GM18508 (cell line): ENCODE measurements around the gene METTL23.
"Not testable (repeated sequence)": the region's sequence is repeated elsewhere in the genome, so short reads cannot be mapped to it uniquely, and the experiment has no call there.

ENCODE experiments used
- ATAC-seq: cut with Tn5 transposase; IDR thresholded peaks from one replicate; pipeline ENCODE4 v1.9.1; 2021; ENCODE audit warnings: moderate number of reproducible peaks; ENCODE audit not compliant: insufficient read depth, unreplicated experiment

The METTL23 gene

GRCh38 chr17:76691379-76692191 lies 35.1 kb upstream of the METTL23 start:
- no peak for ATAC-seq

- ATAC-seq = no peak
Observed at GRCh38 chr17:76695059-76695831, 31.4 kb upstream of the METTL23 start.

- no peak for ATAC-seq
Observed at GRCh38 chr17:76696763-76697701, 29.6 kb upstream of the METTL23 start.

GRCh38 chr17:76697702-76698465 lies 28.8 kb upstream of the METTL23 start:
- ATAC-seq = no peak

GRCh38 chr17:76698466-76698977 lies 28.1 kb upstream of the METTL23 start:
- ATAC-seq = not testable (repeated sequence)

- ATAC-seq = no peak
Observed at GRCh38 chr17:76700270-76700616, 26.4 kb upstream of the METTL23 start.

- no peak for ATAC-seq
Observed at GRCh38 chr17:76700617-76701470, 25.8 kb upstream of the METTL23 start.

- no peak for ATAC-seq
Observed at GRCh38 chr17:76701471-76701967, 25.1 kb upstream of the METTL23 start.

GRCh38 chr17:76702076-76702475 lies 24.6 kb upstream of the METTL23 start:
- no peak for ATAC-seq

- ATAC-seq = no peak
Observed at GRCh38 chr17:76702941-76703637, 23.6 kb upstream of the METTL23 start.

- ATAC-seq = no peak
Observed at GRCh38 chr17:76704805-76705204, 21.8 kb upstream of the METTL23 start.

- ATAC-seq = no peak
Observed at GRCh38 chr17:76706817-76707216, 19.8 kb upstream of the METTL23 start.

- no peak for ATAC-seq
Observed at GRCh38 chr17:76707985-76708807, 18.4 kb upstream of the METTL23 start.

- no peak for ATAC-seq
Observed at GRCh38 chr17:76709077-76709950, 17.3 kb upstream of the METTL23 start.

GRCh38 chr17:76709951-76710862 lies 16.4 kb upstream of the METTL23 start:
- not testable (repeated sequence) for ATAC-seq
